LNCAP (cell line): ENCODE results near the gene MYT1.

ENCODE experiments used
- CTCF ChIP-seq: fragments of 450-650 bp; IDR thresholded peaks from 2 replicates; pipeline ENCODE4 v1.5.1; 2017; ENCODE audit warnings: mild to moderate bottlenecking

The MYT1 gene

GRCh38 chr20:64223526-64224067 is 59.3 kb downstream of the MYT1 start:
- TF ChIP-seq CTCF = no peak

GRCh38 chr20:64224351-64225170 is 60.3 kb downstream of the MYT1 start:
- no peak for TF ChIP-seq CTCF

- TF ChIP-seq CTCF = no peak
These were observed 60.9 kb downstream of the MYT1 start for GRCh38 chr20:64225171-64225595.

- TF ChIP-seq CTCF = no peak
These were observed 61.8 kb downstream of the MYT1 start for GRCh38 chr20:64225828-64226598.

GRCh38 chr20:64226686-64227580 is 62.7 kb downstream of the MYT1 start:
- TF ChIP-seq CTCF = no peak

GRCh38 chr20:64228086-64228653 is 63.9 kb downstream of the MYT1 start:
- no peak for TF ChIP-seq CTCF
